ENCODE data around the gene CCL23. TPM values are rescaled to one million over a fixed set of nuclear protein-coding genes. Genes with fewer than 3 reads are reported as not detected.

CCL23 gene
- total RNA-seq, 1 experiment from 2014 or later = not detected

GRCh38 chr17:36014946-36015345, 2.8 kb downstream of the CCL23 start:
- Histone ChIP-seq H3K9me3 (ENCODE audit: control insufficient read depth, low read depth, low read length) (no peaks in the 10 kb centered on the region), H3K4me1 (ENCODE audit: insufficient read depth, low read length) (no peaks in the 10 kb centered on the region), H3K9ac (ENCODE audit: extremely low read depth, insufficient read length, low read length) (no peak overlapping the region), H3K27ac (ENCODE audit: insufficient read length, low read depth, low read length) (no peak overlapping the region), H3T11ph (ENCODE audit: low read length) (no peak overlapping the region), H2BK15ac (ENCODE audit: low read depth, low read length) (no peak overlapping the region), H3K56ac (ENCODE audit: insufficient read length, low read depth, low read length) (no peak overlapping the region), H3K4me2 (ENCODE audit: insufficient read depth, insufficient read length, low read length) (no peak overlapping the region), H4K5ac (ENCODE audit: insufficient read length, low read depth, low read length) (no peak overlapping the region), H2BK20ac (ENCODE audit: low read depth, low read length, poor library complexity, severe bottlenecking) (no peak overlapping the region), H3K23me2 (ENCODE audit: insufficient read length, low read depth, low read length, poor library complexity, severe bottlenecking) (no peaks in the 10 kb centered on the region), H3K23ac (ENCODE audit: insufficient read length, low read depth, low read length) (no peak overlapping the region), H2BK5ac (ENCODE audit: insufficient read length, low read length) (no peak overlapping the region), H3K18ac (ENCODE audit: insufficient read length, low read depth, low read length) (no peak overlapping the region), H3K79me1 (ENCODE audit: insufficient read depth, low read depth, low read length, poor library complexity, severe bottlenecking) (no peaks in the 10 kb centered on the region), H3K79me2 (ENCODE audit: insufficient read depth, low read length) (no peaks in the 10 kb centered on the region), H4K91ac (ENCODE audit: insufficient read length, low read depth, low read length) (no peak overlapping the region), H2AFZ (ENCODE audit: low read length) (no peak overlapping the region), H3K4ac (ENCODE audit: low read depth, low read length) (no peak overlapping the region), H2AK5ac (ENCODE audit: insufficient read length, low read length) (no peak overlapping the region), H3K27me3 (ENCODE audit: insufficient read depth, low read length) (no peaks in the 10 kb centered on the region), H2BK12ac (ENCODE audit: insufficient read length, low read depth, low read length) (no peak overlapping the region), H4K8ac (replicated peaks; ENCODE audit: insufficient read length, low read depth, low read length) (no peak overlapping the region), H4K20me1 (ENCODE audit: control insufficient read depth, insufficient read depth, insufficient read length) (no peaks in the 10 kb centered on the region), H3K14ac (ENCODE audit: insufficient read depth, low read length) (no peak overlapping the region), H2BK120ac (ENCODE audit: low read depth, low read length, poor library complexity, severe bottlenecking) (no peak overlapping the region)
- Mint-ChIP-seq H3K4me1 (no peaks in the 10 kb centered on the region), H3K36me3 (ENCODE audit: insufficient read depth in 1 of 3, low read depth in 3 of 3) (peaks cover 0 to 3% (median 0%) of the 10 kb centered on the region in 3 experiments; a peak in 3 of 7 replicates), H3K27me3 (ENCODE audit: low read depth) (peaks cover 22% of the 10 kb centered on the region), H3K27ac (no peak overlapping the region), H3K4me3 (no peak overlapping the region), H3K9me3 (peaks cover 31 to 35% of the 10 kb centered on the region in 2 experiments)
- no peak for TF ChIP-seq CTCF (conservative IDR thresholded peaks at IDR 0.05)
- WGBS (ENCODE audit: extremely low coverage, insufficient read length, low lambda C conversion rate) = no CpG with 5 or more reads among the region's 5 CpGs
- no peak for DNase-seq
